Kidney tubule cell (primary cell): ENCODE data around the gene CFAP97D2.
A peak's percentile ranks its signal among the peaks of the same experiment; 100 is the strongest.

Source experiments
- DNase-seq: peaks from one replicate; pipeline ENCODE4 v3.0.0-alpha.2; 2018; ENCODE audit warnings: low spot score

CFAP97D2 gene

GRCh38 chr13:114200399-114200911 is 21.4 kb downstream of the CFAP97D2 start:
- no peak for DNase-seq

- no peak for DNase-seq
Measured at GRCh38 chr13:114202581-114202980, 23.5 kb downstream of the CFAP97D2 start.

- no peak for DNase-seq
Measured at GRCh38 chr13:114203536-114203935, 24.5 kb downstream of the CFAP97D2 start.

DNA sequence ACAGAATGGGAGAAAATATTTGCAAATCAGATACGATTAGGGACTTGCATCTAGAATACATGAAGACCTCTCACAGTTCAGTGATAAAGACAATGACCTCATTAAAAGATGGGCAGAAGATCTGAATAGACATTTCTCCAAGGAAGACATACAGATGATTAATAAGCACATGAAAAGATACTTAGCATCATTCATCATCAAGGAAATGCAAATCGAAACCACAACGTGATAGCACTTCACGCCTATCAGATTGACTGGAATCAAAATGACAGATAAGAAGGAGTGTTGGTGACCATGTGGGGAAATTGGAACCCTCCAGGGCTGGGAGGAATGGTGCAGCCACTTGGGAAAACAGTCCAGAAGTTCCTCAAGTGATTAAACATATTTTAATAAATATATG is 25.8 kb downstream of the CFAP97D2 start:
- no peak for DNase-seq

- no peak for DNase-seq
Measured at GRCh38 chr13:114208134-114208533, 29.1 kb downstream of the CFAP97D2 start.

- DNase-seq = no peak
Measured at GRCh38 chr13:114211446-114212157, 32.5 kb downstream of the CFAP97D2 start.

GRCh38 chr13:114212158-114212495 is 33.1 kb downstream of the CFAP97D2 start:
- DNase-seq = no peak

GRCh38 chr13:114213980-114214379 is 34.9 kb downstream of the CFAP97D2 start:
- DNase-seq = no peak

- no peak for DNase-seq
Measured at GRCh38 chr13:114219392-114219791, 40.3 kb downstream of the CFAP97D2 start.

DNA sequence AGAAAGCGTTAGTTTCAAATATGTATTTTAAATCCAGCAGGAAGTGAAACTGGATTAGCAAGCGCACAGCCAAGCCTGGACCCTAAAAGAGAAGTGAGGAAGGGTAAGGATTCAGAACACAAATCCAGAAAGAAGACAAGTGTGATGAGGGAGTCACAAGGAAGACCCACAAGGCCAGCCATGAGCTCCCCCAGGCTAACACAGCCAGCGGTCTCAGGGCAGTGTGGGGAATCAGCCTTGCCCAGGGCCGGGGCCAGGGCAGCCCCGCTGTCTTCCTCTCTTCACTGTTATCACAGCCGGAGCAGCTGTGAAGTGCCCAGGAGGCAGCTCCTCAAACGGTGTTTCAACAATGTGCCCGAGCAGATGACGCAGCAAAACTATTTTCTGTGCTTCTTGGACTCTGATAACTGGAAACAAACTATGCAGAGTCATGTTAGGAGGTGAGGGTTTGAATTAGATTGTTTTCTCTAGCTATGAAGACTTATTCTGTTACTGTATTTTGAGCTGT is 43.5 kb downstream of the CFAP97D2 start:
- DNase-seq = no peak

DNA sequence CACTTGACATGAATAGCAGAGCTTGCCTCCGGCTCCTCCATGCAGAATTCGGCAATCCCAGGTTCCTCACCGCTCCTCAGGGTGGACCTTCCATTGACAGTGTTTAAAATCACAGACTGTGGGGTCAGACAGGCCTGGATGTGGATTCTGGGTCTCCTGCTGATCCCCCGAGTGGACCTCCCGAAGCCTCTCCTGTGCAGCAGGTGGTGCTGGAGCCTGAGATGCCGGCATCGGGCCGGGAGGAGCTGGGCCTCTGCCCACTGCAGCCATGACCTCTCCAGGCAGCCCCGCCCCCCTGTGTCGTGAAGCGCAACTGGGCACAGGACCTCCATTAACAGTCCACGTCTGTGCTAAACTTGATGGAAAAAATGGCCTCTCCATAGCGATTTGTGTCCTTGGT is 45.1 kb downstream of the CFAP97D2 start:
- DNase-seq = no peak

GRCh38 chr13:114225610-114226009 is 46.6 kb downstream of the CFAP97D2 start:
- DNase-seq = no peak

DNA sequence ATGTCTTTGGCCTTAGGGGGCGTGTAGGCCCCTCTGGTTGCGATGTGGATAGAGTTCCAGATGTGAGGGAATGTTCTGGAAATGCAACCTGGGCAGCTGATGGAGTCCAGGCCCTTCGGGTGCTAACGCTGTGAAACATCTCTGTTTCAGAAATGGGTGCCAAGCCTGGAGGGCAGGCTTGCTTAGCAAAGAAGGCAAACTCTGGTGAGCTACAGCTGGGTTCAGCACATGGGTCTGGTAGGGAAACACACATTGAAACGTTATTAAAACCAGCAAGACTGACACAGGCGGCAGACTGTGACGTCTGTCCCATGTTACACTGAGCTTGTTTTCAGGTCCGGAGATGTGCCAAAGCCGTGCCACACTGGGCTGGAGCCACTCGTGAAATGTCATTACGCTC is 47.0 kb downstream of the CFAP97D2 start:
- DNase-seq = no peak

DNA sequence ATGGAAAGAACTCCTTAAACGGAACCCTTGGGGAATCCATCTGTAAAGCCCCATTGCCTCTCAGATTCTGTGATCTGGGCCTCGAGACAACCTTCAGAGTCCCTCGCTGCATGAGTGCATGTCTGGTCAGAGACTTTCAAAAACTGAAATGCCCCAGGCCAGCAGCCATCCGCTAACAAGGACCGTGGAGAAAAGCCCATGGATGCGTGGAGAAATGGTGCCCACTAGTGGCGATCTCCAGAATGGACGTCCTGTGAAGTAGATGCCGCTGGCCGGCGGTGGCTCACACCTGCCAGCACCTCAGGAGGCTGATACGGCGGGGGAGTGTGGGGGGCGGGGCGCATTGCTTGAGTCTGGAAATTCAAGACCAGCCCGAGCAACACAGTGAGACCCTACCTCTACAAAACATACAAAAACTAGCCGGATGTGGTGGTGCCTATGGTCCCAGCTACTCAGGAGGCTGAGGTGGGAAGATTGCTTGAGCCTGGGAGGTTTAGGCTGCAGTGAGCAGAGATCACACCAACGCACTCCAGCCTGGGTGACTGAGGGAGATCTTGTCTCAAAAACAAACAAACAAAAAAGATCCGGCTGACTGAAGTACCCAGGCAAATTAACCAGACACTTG is 47.8 kb downstream of the CFAP97D2 start:
- peak; percentile 81 for DNase-seq

GRCh38 chr13:114227528-114227927 is 48.5 kb downstream of the CFAP97D2 start:
- DNase-seq = no peak

DNA sequence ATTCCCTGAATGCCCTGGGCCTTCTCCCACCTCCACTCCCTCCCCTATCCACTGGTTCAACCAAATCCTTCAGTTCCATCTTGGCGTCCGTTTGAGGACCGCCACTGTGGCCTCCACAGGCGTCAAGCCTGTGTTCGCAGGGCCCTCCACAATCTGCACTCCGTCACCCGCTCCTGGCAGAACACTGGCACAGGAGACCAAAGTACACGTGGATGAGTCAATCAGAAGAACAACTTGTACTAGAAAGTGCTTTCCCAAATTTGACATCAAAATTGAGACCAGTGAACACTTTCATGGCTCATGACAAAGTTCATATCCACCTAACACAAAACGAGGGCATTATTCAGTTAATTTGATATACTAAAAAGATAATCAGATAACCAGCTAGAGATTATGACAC is 49.1 kb downstream of the CFAP97D2 start:
- DNase-seq = no peak

- no peak for DNase-seq
Measured at GRCh38 chr13:114229506-114229905, 50.4 kb downstream of the CFAP97D2 start.

- no peak for DNase-seq
Measured at GRCh38 chr13:114230117-114230516, 51.1 kb downstream of the CFAP97D2 start.

DNA sequence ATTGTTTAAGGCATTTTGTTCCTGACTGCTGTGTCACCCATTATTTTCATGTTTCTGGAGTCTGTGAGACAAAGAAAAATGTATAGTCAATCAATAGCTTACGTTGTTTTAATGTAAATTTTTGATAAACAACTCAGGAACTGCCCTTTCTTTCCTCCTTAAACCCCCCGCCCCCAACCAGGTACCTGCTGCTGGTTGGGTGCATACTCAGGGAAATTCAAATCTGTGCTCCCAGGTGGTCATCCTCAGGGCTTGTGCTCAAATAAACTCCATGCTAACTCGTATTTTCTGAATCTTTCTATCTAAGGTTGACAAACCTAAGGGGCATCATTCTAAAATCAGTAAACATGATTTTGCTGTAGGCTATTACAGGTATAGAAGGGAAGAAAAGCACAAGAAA is 51.5 kb downstream of the CFAP97D2 start:
- DNase-seq = no peak

- no peak for DNase-seq
Measured at GRCh38 chr13:114231886-114232285, 52.8 kb downstream of the CFAP97D2 start.

DNA sequence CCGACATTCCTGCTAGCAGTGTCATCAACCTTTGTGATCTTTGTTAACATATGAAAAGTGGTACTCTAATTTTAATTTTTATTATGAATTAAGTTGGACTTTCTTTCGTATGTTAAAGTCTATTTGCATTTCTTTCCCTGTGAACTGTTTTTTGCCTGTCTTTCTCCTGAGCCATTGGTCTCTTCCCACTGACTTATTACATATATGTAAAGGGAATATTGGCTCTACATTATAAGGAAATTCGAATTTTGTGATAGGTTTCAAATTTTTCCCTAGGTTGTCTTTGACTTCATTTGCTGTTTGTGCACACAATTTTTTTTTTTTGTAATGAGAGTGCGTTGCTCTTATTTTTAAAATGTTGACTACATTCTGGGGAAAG is 55.2 kb downstream of the CFAP97D2 start:
- DNase-seq = peak; percentile 4

DNA sequence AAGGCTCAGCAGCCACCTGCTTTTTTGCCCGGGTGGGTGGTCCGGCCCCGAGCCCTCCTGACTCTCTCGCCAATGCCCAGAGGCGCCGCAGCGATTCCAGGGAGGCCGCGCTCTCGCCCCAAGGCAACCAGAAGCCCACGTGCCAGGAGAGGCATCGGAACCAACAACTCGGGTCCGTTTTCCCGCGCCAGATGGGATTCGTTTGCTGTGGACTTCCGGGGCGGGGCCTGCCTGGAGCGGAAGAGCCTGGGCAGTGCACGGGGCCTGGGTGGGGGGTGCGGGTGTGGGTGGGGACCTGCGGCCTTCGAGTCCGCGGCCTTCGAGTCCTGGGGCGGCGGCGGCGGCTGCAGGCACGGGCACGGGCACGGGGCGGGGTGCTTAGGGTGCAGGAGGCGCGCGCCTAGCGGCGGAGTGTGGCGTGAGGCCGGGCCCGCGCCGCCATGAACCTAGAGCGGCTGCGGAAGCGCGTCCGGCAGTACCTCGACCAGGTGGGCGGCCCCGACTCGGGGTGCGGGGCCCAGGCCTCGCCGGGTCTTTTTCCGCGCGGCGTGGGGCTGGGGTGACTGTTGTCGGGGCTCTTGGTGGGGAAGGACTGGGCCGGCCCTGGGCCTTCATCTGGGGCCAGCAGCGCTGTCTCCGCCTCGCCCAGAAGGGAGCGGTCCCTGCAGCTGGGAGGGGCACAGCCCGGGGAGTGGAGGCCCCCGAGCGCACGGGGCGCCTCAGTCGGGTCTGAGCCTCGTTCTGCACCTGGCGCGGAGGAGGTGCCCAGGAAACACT is 55.8 kb downstream of the CFAP97D2 start, which contains the start of gene CDC16:
Gene CDC16, plus strand, starts transcription at position 253 of the 777 bp plus-strand sequence. Its CDS starts 188 bp downstream, at position 441.
- peak; percentile 90 for DNase-seq

GRCh38 chr13:114235697-114236096 is 56.6 kb downstream of the CFAP97D2 start:
- DNase-seq = peak; percentile 5
